Endodermal cell (in vitro differentiated cells): Measurements from ENCODE around the gene SSC4D. TPM values are rescaled to one million over a fixed set of nuclear protein-coding genes. Genes with fewer than 3 reads are reported as not detected.
"Not testable (repeated sequence)": the region's sequence is repeated elsewhere in the genome, so short reads cannot be mapped to it uniquely, and the experiment has no call there.

Source experiments
- DNase-seq: peaks from one replicate; pipeline ENCODE4 v3.0.0-alpha.2; 2017
- H3K27ac ChIP-seq: 2 replicates; pipeline ENCODE4 v1.5.1; 2013; ENCODE audit warnings: mild to moderate bottlenecking, low read depth, low read length, moderate library complexity
- H3K27me3 ChIP-seq: 2 replicates; pipeline ENCODE4 v1.6.1; 2013; ENCODE audit warnings: mild to moderate bottlenecking, low read length, moderate library complexity; ENCODE audit not compliant: insufficient read depth, control insufficient read depth, poor library complexity, severe bottlenecking
- H3K36me3 ChIP-seq: 2 replicates; pipeline ENCODE4 v1.7.0; 2013; ENCODE audit warnings: mild to moderate bottlenecking, low read length, moderate library complexity; ENCODE audit not compliant: control insufficient read depth, insufficient read depth
- H3K4me1 ChIP-seq: one replicate; pipeline ENCODE4 v1.7.0; 2013; ENCODE audit warnings: low read length; ENCODE audit not compliant: control insufficient read depth, insufficient read depth
- H3K4me3 ChIP-seq: 2 replicates; pipeline ENCODE4 v1.5.1; 2013; ENCODE audit warnings: mild to moderate bottlenecking, low read length, moderate library complexity
- H3K9ac ChIP-seq: 2 replicates; pipeline ENCODE4 v1.6.1; 2013; ENCODE audit warnings: mild to moderate bottlenecking, low read length, moderate library complexity; ENCODE audit not compliant: poor library complexity, severe bottlenecking; ENCODE audit errors: extremely low read depth
- H3K9me3 ChIP-seq: 2 replicates; pipeline ENCODE4 v1.6.1; 2013; ENCODE audit warnings: mild to moderate bottlenecking, low read length, moderate library complexity; ENCODE audit not compliant: control insufficient read depth
- H3K27ac Mint-ChIP-seq: 2 replicates; pipeline ENCODE4 v1.8.0; 2020; ENCODE audit warnings: mixed read lengths
- H3K27me3 Mint-ChIP-seq: 2 replicates; pipeline ENCODE4 v1.8.0; 2021; ENCODE audit warnings: mild to moderate bottlenecking, mixed read lengths; ENCODE audit not compliant: insufficient read depth
- H3K36me3 Mint-ChIP-seq: 2 replicates; pipeline ENCODE4 v1.8.0; 2020; ENCODE audit warnings: low read depth, mixed read lengths
- H3K4me1 Mint-ChIP-seq: 2 replicates; pipeline ENCODE4 v1.8.0; 2020; ENCODE audit warnings: mixed read lengths
- H3K4me3 Mint-ChIP-seq: 2 replicates; pipeline ENCODE4 v1.8.0; 2020; ENCODE audit warnings: mild to moderate bottlenecking, moderate library complexity, mixed read lengths
- H3K9me3 Mint-ChIP-seq: 2 replicates; pipeline ENCODE4 v1.8.0; 2020; ENCODE audit warnings: mild to moderate bottlenecking, mixed read lengths
- CTCF ChIP-seq: fragments of 200-600 bp; sonication (generic); conservative IDR thresholded peaks from 2 replicates; pipeline ENCODE4 v1.5.0; 2021; ENCODE audit warnings: antibody characterized with exemption, mild to moderate bottlenecking
- WGBS, 2 experiments: methylation state at CpG; one replicate each; pipeline versions ENCODE4 v1.1.5 to v1.1.7; 2013; ENCODE audit warnings: missing lambda C conversion rate in 2 of 2, mixed read lengths in 1 of 2; ENCODE audit not compliant: insufficient coverage in 1 of 2, insufficient read length in 1 of 2; 5-methylcytosine and 5-hydroxymethylcytosine counted together
- total RNA-seq, 2 donors: library from RNA; stranded (reverse); fragmentation: NEBNext Ultra II Directional in 1 of 2; extraction: Animal tissue kit (Norgen Biotek cat#: 25700) in 1 of 2; gene quantifications; 2 replicates in 1 of 2; 3 replicates in 1 of 2; pipeline ENCODE4 v1.2.1, GENCODE V29; 2021

SSC4D gene
- total RNA-seq, 2 donors from 2014 or later: 21.9 to 44.5 TPM

GRCh38 chr7:76425156-76425555 lies 15.7 kb upstream of the SSC4D start:
- Histone ChIP-seq H3K36me3 (no peaks in the 10 kb centered on the region), H3K27me3 (no peaks in the 10 kb centered on the region), H3K9me3 (no peaks in the 10 kb centered on the region), H3K4me1 (no peaks in the 10 kb centered on the region), H3K9ac (no peak overlapping the region), H3K27ac (no peak overlapping the region), H3K4me3 (no peak overlapping the region)
- Mint-ChIP-seq H3K9me3 (no peaks in the 10 kb centered on the region), H3K4me3 (no peak overlapping the region), H3K4me1 (peaks cover 11% of the 10 kb centered on the region), H3K27me3 (peaks cover 1% of the 10 kb centered on the region), H3K27ac (peak overlapping the region; percentile 44), H3K36me3 (no peaks in the 10 kb centered on the region)
- 95 to 100% methylated on average over 3 to 9 of the region's 9 CpGs for WGBS, 2 experiments
- no peak for TF ChIP-seq CTCF
- no peak for DNase-seq

GRCh38 chr7:76424413-76425111 lies 15.1 kb upstream of the SSC4D start, which contains the start of gene ZP3:
Gene ZP3 (plus strand): TSS chr7:76424950. CDS start chr7:76424965, 15 bp downstream.
- no peaks in the 10 kb centered on the region for H3K36me3 ChIP-seq
- Mint-ChIP-seq H3K4me1 (peaks cover 11% of the 10 kb centered on the region), H3K27me3 (peaks cover 3% of the 10 kb centered on the region), H3K36me3 (no peaks in the 10 kb centered on the region), H3K4me3 (no peak within 1 kb of the TSS), H3K9me3 (no peaks in the 10 kb centered on the region), H3K27ac (peak within 1 kb of the TSS; percentile 65)
- WGBS, 2 experiments: 94 to 95% methylated on average over 8 to 10 of the region's 10 CpGs
- no peaks in the 10 kb centered on the region for H3K4me1 ChIP-seq
- DNase-seq: no peak
- H3K4me3 ChIP-seq: no peak within 1 kb of the TSS
- H3K9ac ChIP-seq: peak within 1 kb of the TSS; percentile 17
- no peak within 1 kb of the TSS for H3K27ac ChIP-seq
- TF ChIP-seq CTCF: no peak
- H3K27me3 ChIP-seq: no peaks in the 10 kb centered on the region
- H3K9me3 ChIP-seq: no peaks in the 10 kb centered on the region

GRCh38 chr7:76423666-76424412 lies 14.3 kb upstream of the SSC4D start:
- H3K36me3 ChIP-seq: no peaks in the 10 kb centered on the region
- no peak for TF ChIP-seq CTCF
- Mint-ChIP-seq H3K27me3 (peaks cover 3% of the 10 kb centered on the region), H3K4me3 (no peak overlapping the region), H3K36me3 (no peaks in the 10 kb centered on the region), H3K4me1 (peaks cover 8% of the 10 kb centered on the region), H3K27ac (peak overlapping the region; percentile 80), H3K9me3 (no peaks in the 10 kb centered on the region)
- peak; percentile 79 for DNase-seq
- H3K9ac ChIP-seq: peak overlapping the region; percentile 17
- H3K9me3 ChIP-seq: no peaks in the 10 kb centered on the region
- no peaks in the 10 kb centered on the region for H3K27me3 ChIP-seq
- H3K27ac ChIP-seq: no peak overlapping the region
- H3K4me1 ChIP-seq: no peaks in the 10 kb centered on the region
- H3K4me3 ChIP-seq: no peak overlapping the region
- 65 to 77% methylated on average over 11 to 15 of the region's 15 CpGs for WGBS, 2 experiments

GRCh38 chr7:76421097-76421496 lies 11.6 kb upstream of the SSC4D start:
- 90 to 91% methylated on average over 5 to 6 of the region's 6 CpGs for WGBS, 2 experiments
- H3K27ac Mint-ChIP-seq, H3K4me3 ChIP-seq: not testable (repeated sequence)

More at GRCh38 chr7:76421097-76421496, 11.6 kb upstream of the SSC4D start:
- H3K36me3 Mint-ChIP-seq, H3K4me1 ChIP-seq, H3K27me3 Mint-ChIP-seq, H3K4me3 Mint-ChIP-seq, H3K27me3 ChIP-seq, H3K9me3 Mint-ChIP-seq, H3K36me3 ChIP-seq, H3K9ac ChIP-seq, H3K9me3 ChIP-seq, H3K27ac ChIP-seq, H3K4me1 Mint-ChIP-seq: not testable (repeated sequence)
- DNase-seq: peak; percentile 63
